ENCODE results near the gene UBR3. TPM values are rescaled to one million over a fixed set of nuclear protein-coding genes. Genes with fewer than 3 reads are reported as not detected.
"Not testable (repeated sequence)": the region's sequence is repeated elsewhere in the genome, so short reads cannot be mapped to it uniquely, and the experiment has no call there.

The UBR3 gene
- total and polyA plus RNA-seq, 4 donors, result 9.5 to 137 (median 25.7) TPM

DNA sequence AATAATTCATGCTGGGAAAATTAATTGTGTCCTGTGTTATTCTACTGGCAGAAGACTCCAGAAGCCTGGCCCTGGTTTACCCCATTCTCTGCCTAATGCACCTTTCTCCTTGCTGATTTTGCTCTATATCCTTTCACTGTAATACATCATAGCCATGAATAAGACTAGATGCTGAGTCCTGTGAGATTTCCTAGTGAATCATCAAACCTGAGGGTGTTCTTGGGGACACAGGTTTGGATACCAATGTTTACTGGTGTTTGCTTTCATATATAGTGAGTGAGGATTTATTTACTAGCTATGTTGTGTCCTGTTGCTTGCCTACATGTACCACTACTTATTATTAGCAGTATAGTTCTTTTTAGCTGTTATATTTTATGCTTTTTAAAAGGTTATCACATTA is 9.0 kb upstream of the UBR3 start:
- Histone ChIP-seq H3K27ac (ENCODE audit: low read depth in 1 of 2, low read length in 1 of 2) (no peak overlapping the region), H3K9me3 (ENCODE audit: control insufficient read depth in 4 of 4, insufficient read depth in 3 of 4, low read length in 3 of 4) (no peaks in the 10 kb centered on the region), H3K4me1 (ENCODE audit: control insufficient read depth in 5 of 5, insufficient read depth in 5 of 5, low read length in 5 of 5) (peaks cover 0 to 4% (median 0%) of the 10 kb centered on the region in 5 donors), H3K27me3 (ENCODE audit: control insufficient read depth in 3 of 3, insufficient read depth in 3 of 3, low read length in 2 of 3) (no peaks in the 10 kb centered on the region), H3K4me3 (no peak overlapping the region), H3K9ac (ENCODE audit: insufficient read depth in 1 of 2, low read length in 2 of 2) (no peak overlapping the region), H3K36me3 (ENCODE audit: control insufficient read depth in 4 of 4, insufficient read depth in 4 of 4, low read length in 4 of 4) (peaks cover 10 to 18% (median 14%) of the 10 kb centered on the region in 4 donors)
- DNase-seq, result no peak
- ATAC-seq (ENCODE audit: insufficient read depth, low FRiP score), result no peak
- TF ChIP-seq, protein P1, sequence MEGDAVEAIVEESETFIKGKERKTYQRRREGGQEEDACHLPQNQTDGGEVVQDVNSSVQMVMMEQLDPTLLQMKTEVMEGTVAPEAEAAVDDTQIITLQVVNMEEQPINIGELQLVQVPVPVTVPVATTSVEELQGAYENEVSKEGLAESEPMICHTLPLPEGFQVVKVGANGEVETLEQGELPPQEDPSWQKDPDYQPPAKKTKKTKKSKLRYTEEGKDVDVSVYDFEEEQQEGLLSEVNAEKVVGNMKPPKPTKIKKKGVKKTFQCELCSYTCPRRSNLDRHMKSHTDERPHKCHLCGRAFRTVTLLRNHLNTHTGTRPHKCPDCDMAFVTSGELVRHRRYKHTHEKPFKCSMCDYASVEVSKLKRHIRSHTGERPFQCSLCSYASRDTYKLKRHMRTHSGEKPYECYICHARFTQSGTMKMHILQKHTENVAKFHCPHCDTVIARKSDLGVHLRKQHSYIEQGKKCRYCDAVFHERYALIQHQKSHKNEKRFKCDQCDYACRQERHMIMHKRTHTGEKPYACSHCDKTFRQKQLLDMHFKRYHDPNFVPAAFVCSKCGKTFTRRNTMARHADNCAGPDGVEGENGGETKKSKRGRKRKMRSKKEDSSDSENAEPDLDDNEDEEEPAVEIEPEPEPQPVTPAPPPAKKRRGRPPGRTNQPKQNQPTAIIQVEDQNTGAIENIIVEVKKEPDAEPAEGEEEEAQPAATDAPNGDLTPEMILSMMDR (IDR thresholded peaks at IDR 0.05; ENCODE audit: control extremely low read depth, extremely low read depth), result no peak

DNA sequence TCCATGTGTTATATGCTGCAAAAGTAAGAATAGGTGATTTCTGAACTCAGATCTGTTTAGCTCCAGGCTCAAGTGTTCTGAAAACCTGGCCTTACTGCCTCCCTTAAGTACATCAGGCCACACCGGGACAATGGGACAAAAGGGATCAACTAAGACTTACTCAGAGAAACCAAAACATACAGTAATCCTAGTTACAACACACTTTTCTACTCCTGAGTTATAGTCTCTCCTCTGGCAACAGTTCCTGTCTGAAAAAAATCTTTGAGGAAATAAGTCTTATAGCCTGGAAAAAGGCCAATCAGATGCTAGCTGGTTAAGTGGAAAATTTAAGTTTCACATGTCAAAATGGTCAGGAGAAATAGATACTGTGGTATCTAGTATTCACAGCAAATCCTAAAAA is 8.1 kb upstream of the UBR3 start:
- 95 to 96% methylated on average over 1 of the region's 1 CpG for WGBS, 2 donors
- no peaks in the 10 kb centered on the region for H3K9me3 ChIP-seq (ENCODE audit: control insufficient read depth in 4 of 4, insufficient read depth in 3 of 4, low read length in 3 of 4)
- no peak overlapping the region for H3K9ac ChIP-seq (ENCODE audit: insufficient read depth in 1 of 2, low read length in 2 of 2)
- H3K27ac ChIP-seq (ENCODE audit: low read depth in 1 of 2, low read length in 1 of 2), result no peak overlapping the region
- H3K4me3 ChIP-seq, result no peak overlapping the region
- no peak for DNase-seq
- TF ChIP-seq, protein P1 (IDR thresholded peaks at IDR 0.05; ENCODE audit: control extremely low read depth, extremely low read depth), result no peak
- peaks cover 7 to 17% (median 11%) of the 10 kb centered on the region in 4 donors for H3K36me3 ChIP-seq (ENCODE audit: control insufficient read depth in 4 of 4, insufficient read depth in 4 of 4, low read length in 4 of 4)
- H3K4me1 ChIP-seq (ENCODE audit: control insufficient read depth in 5 of 5, insufficient read depth in 5 of 5, low read length in 5 of 5), result peaks cover 0 to 4% (median 0%) of the 10 kb centered on the region in 5 donors
- no peaks in the 10 kb centered on the region for H3K27me3 ChIP-seq (ENCODE audit: control insufficient read depth in 3 of 3, insufficient read depth in 3 of 3, low read length in 2 of 3)
- ATAC-seq (ENCODE audit: insufficient read depth, low FRiP score), result no peak

DNA sequence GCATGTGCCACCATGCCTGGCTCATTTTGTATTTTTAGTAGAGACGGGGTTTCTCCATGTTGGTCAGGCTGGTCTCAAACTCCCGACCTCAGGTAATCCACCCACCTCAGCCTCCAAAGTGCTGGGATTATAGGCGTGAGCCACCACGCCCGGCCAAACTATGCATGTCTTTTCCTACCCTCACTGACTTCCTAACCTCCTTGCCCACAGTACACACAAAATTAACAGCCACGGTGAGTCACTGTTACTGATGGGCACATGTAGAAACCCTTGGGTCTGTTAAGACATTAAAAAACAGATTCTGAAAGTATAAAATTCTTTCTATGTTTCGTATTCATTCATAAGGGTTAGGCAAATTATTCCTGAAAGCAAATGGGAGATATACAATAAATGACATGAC is 7.2 kb upstream of the UBR3 start:
- H3K27ac ChIP-seq (ENCODE audit: low read depth in 1 of 2, low read length in 1 of 2); H3K4me1 ChIP-seq (ENCODE audit: control insufficient read depth in 5 of 5, insufficient read depth in 5 of 5, low read length in 5 of 5); H3K9me3 ChIP-seq (ENCODE audit: control insufficient read depth in 4 of 4, insufficient read depth in 3 of 4, low read length in 3 of 4); H3K27me3 ChIP-seq (ENCODE audit: control insufficient read depth in 3 of 3, insufficient read depth in 3 of 3, low read length in 2 of 3); H3K4me3 ChIP-seq; H3K9ac ChIP-seq (ENCODE audit: insufficient read depth in 1 of 2, low read length in 2 of 2); DNase-seq; ATAC-seq (ENCODE audit: insufficient read depth, low FRiP score); H3K36me3 ChIP-seq (ENCODE audit: control insufficient read depth in 4 of 4, insufficient read depth in 4 of 4, low read length in 4 of 4): not testable (repeated sequence)
- 82 to 91% methylated on average over 7 of the region's 7 CpGs for WGBS, 2 donors

DNA sequence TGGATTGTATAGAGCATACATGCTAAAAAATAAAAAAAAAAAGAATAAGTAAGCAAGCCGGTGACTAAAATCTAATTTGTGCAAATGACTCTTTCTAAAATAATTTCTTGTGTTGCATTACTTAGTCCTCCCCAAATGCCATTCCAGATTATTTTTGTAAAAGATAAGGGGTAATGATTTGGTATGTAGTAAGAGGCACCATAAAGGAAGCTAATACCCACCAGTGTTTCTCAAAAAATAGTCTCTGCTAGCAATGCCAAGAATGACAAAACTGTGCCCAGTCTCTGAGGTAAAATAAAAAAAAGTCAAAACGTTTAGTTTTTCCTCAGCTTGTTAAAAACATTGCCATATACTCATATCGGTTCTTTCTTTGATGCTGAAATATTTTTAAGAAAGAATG is 5.2 kb upstream of the UBR3 start:
- no peak overlapping the region for H3K4me3 ChIP-seq
- H3K9ac ChIP-seq (ENCODE audit: insufficient read depth in 1 of 2, low read length in 2 of 2), result no peak overlapping the region
- peaks cover 0 to 4% (median 0%) of the 10 kb centered on the region in 5 donors for H3K4me1 ChIP-seq (ENCODE audit: control insufficient read depth in 5 of 5, insufficient read depth in 5 of 5, low read length in 5 of 5)
- ATAC-seq (ENCODE audit: insufficient read depth, low FRiP score), result no peak
- TF ChIP-seq, protein P1 (IDR thresholded peaks at IDR 0.05; ENCODE audit: control extremely low read depth, extremely low read depth), result no peak
- no peaks in the 10 kb centered on the region for H3K27me3 ChIP-seq (ENCODE audit: control insufficient read depth in 3 of 3, insufficient read depth in 3 of 3, low read length in 2 of 3)
- WGBS, 2 donors, result 58 to 72% methylated on average over 3 of the region's 3 CpGs
- no peaks in the 10 kb centered on the region for H3K9me3 ChIP-seq (ENCODE audit: control insufficient read depth in 4 of 4, insufficient read depth in 3 of 4, low read length in 3 of 4)
- H3K36me3 ChIP-seq (ENCODE audit: control insufficient read depth in 4 of 4, insufficient read depth in 4 of 4, low read length in 4 of 4), result peaks cover 0 to 5% (median 3%) of the 10 kb centered on the region in 4 donors
- DNase-seq, result no peak
- no peak overlapping the region for H3K27ac ChIP-seq (ENCODE audit: low read depth in 1 of 2, low read length in 1 of 2)

Measured in lung (tissue), 12 donors.